GM19372 (cell line): Measurements from ENCODE around the gene SMLR1.
A peak's percentile ranks its signal among the peaks of the same experiment; 100 is the strongest.

Experiments used
- ATAC-seq: cut with Tn5 transposase; IDR thresholded peaks from one replicate; pipeline ENCODE4 v1.9.1; 2021; ENCODE audit warnings: mild to moderate bottlenecking, low read depth, moderate library complexity; ENCODE audit not compliant: unreplicated experiment

Gene SMLR1

DNA sequence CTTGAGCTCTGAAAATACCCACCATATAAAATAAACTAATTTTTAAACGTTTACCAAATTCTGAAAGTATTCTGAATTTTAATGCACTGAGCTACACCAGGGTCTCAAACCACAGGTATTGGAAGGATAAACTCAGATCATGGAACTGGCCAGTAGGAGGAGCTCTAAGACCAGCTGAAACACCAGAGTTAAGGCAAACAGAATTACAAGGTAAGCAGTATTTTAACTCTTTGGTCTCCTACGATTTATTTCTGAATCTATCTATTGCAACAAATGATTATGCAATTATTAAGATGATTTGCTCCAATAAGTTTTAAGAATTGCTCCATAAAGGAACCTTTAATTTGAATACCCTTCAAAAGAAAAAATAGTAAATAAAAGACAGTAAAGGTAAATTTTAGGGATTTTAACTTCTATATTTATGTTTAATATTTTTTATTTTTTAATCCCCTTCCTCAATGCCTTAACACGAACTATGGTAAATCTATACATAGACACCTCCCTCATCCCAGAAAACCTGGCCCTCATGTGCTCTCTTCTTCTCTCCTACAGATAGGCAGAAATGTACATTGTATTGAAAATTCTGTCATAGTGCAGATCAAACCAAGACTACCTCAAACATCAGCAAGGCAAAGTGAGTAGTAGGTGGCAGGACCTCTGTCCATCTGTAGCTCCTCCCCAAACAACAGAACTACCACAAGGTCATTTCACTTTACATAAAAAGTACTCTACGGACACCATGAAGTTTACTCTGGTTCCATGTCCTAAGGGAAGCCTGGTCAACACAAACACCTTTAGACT is 58.4 kb downstream of the SMLR1 start:
- ATAC-seq: peak; percentile 95
